Measurements from ENCODE around the gene RAET1E.
"Not testable (repeated sequence)": the region's sequence is repeated elsewhere in the genome, so short reads cannot be mapped to it uniquely, and the experiment has no call there.

Gene RAET1E

GRCh38 chr6:149848343-149848742 is 49.6 kb downstream of the RAET1E start:
- H3K4ac ChIP-seq (ENCODE audit: low read depth, low read length); H4K12ac ChIP-seq (ENCODE audit: low read depth, low read length); H3K4me3 ChIP-seq (ENCODE audit: low read depth, low read length); H3K27me3 ChIP-seq (ENCODE audit: insufficient read depth, low read length); H3K36me3 ChIP-seq (ENCODE audit: control insufficient read depth in 1 of 2, insufficient read depth in 2 of 2, low read length in 2 of 2); H3K4me2 ChIP-seq (ENCODE audit: low read length); H3K9me3 ChIP-seq (ENCODE audit: insufficient read depth, low read depth, low read length); H3K18ac ChIP-seq (ENCODE audit: low read length); H3K14ac ChIP-seq (ENCODE audit: low read length); H2BK12ac ChIP-seq (ENCODE audit: low read length); H3K23ac ChIP-seq (ENCODE audit: low read length); H2BK5ac ChIP-seq (ENCODE audit: low read depth, low read length, poor library complexity); H4K91ac ChIP-seq (ENCODE audit: low read depth, low read length); DNase-seq; H2AFZ ChIP-seq (ENCODE audit: insufficient read depth, low read length, poor library complexity); H2AK5ac ChIP-seq (ENCODE audit: low read length); H3K27ac ChIP-seq (ENCODE audit: low read depth, low read length); H3K9ac ChIP-seq (ENCODE audit: low read length); H4K8ac ChIP-seq (ENCODE audit: low read depth, low read length); H2BK120ac ChIP-seq (ENCODE audit: insufficient read depth, low read length, poor library complexity); H3K79me1 ChIP-seq (ENCODE audit: low read length); H3K79me2 ChIP-seq (ENCODE audit: control insufficient read depth, insufficient read depth, low read length, poor library complexity): not testable (repeated sequence)
- peaks cover 10 to 14% of the 10 kb centered on the region in 2 experiments for H3K4me1 ChIP-seq (ENCODE audit: control insufficient read depth in 1 of 2, insufficient read depth in 2 of 2, low read length in 2 of 2)
- WGBS (ENCODE audit: extremely low coverage, insufficient coverage, insufficient read length): no CpG with 5 or more reads among the region's 4 CpGs

Measured in trophoblast cell (in vitro differentiated cells and primary cell).